HG03066 (cell line): ENCODE results near the gene ALOX5.

Experiments used
- ATAC-seq: cut with Tn5 transposase; IDR thresholded peaks from one replicate; pipeline ENCODE4 v1.9.1; 2021; ENCODE audit warnings: low read depth; ENCODE audit not compliant: unreplicated experiment

Gene ALOX5

DNA sequence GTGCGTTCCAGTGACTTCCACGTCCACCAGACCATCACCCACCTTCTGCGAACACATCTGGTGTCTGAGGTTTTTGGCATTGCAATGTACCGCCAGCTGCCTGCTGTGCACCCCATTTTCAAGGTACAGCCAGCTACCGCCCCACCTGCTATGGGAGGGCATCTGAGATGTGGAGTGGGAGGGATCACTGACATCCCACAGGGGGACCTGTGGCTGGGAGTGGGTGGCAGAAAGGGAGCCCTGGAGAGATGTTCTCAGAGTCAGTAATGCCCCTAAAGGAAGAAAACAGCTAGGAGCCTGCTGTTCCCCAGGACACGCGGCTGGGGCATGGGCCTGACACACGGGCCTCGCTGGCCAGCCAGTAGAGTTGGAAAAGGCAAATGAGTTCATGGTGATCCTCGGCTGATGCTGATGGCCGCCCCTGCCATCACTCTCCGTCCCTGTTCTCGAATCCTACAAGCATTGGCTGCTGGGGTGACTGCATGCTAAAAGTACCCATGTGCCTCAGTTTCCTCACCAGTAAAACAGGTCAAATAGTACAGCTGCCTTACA is 66.6 kb downstream of the ALOX5 start:
- ATAC-seq = no peak

DNA sequence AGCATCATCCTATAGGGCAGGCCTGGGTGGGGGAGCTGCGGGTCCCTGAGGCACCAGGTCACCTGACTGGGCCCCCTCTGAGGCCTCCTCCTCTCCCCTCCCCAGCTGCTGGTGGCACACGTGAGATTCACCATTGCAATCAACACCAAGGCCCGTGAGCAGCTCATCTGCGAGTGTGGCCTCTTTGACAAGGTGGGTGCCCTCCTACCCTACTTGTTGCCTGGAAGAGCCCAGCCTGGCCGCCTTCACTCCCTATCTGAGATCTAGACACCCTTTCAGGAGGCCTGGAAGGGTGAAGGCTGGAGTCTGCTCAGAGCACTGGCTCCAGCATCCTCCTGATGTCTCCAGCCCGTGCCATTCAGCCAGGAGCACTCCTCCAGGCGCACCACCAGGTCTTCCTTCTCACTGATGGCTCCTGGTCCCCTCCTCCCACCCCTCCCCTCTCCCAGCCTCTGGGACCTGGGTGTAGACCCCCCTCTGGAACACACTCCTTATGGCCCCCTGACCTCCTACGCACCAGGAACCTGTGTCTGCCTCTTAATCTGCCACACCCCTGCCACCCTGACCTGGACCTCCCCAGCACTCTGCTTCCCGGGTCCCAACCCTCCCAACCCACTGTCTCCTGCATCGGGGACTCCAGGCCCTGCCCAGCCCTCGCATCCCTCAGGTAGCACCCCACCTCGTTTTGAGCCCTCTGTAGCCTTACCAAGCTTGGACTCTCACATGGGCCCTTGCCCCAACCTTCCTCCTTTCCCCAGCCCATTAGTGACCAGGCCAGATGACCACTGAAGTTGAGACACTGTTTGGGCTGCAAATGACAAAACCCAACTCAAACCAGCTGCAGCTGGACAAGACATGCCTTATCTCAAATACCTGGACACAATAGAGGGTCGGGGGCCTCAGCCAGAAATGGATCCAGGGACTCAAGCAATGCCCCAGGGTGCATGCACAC is 67.5 kb downstream of the ALOX5 start:
- no peak for ATAC-seq

DNA sequence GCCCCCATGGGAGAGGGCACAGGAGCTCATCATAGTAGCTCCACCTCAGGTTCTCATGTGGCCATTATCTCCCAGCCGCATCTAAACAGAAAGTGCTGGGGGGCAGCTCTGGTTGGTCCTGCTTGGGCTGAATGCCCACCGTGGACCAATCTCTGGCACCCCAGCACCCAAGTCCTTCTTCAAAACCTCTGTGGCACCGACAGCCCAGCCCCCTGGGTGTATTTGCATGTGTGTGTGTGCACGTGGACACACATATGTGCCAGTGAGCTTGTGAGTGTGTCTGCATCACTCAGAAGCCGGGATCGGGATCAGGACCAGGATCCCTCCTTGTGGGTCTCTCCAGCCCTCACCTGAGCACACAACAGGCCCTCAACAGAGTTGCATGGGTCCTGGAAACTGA is 68.2 kb downstream of the ALOX5 start:
- ATAC-seq = no peak

DNA sequence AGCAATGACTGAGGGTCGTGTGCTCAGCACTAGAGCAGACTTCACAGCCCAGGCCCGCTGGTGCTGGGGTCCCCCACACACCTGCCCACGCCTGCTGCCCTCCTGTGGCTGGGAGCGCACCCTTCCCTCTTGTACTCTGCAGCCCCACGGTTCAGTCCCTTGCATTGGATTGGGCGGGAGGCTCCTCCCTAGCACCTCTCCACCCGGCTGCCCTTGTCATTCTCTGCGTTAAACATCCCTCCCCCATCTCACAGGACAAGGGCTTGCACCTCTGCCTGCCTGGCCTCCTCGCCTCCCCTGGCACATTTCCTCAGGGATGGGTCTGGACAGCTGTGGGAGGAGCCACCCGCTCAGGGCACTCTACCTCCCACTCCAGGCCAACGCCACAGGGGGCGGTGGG is 68.6 kb downstream of the ALOX5 start:
- no peak for ATAC-seq

DNA sequence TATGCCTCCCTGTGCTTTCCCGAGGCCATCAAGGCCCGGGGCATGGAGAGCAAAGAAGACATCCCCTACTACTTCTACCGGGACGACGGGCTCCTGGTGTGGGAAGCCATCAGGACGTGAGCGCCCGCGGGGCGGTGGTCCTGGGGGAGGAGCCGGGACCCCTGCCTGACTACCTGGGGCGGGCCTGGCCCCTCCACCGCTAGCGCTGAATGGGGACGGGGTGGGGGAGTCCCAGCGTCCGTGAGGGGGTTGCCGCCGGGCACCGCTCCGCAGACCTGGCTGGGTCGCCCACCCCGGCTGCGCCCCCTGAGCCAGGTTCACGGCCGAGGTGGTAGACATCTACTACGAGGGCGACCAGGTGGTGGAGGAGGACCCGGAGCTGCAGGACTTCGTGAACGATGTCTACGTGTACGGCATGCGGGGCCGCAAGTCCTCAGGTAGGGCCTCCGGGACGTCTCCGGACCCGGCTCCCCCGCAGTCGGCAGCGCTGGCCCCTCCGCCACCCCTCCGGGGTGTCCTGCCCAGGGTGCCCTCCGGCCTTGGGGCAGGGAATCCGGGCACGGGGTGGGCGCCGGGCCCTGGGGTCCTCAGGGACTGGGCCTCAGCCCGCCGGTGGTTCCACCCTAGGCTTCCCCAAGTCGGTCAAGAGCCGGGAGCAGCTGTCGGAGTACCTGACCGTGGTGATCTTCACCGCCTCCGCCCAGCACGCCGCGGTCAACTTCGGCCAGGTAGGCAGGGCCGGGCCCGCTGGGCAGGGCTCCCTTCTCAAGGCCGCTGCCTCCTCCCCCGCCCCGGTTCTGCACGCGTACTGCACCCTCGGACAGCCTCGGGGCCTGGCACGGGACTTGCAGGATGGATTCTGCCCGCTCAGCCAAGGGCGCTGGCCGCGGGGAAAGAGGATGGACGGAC is 69.3 kb downstream of the ALOX5 start:
- ATAC-seq = no peak

DNA sequence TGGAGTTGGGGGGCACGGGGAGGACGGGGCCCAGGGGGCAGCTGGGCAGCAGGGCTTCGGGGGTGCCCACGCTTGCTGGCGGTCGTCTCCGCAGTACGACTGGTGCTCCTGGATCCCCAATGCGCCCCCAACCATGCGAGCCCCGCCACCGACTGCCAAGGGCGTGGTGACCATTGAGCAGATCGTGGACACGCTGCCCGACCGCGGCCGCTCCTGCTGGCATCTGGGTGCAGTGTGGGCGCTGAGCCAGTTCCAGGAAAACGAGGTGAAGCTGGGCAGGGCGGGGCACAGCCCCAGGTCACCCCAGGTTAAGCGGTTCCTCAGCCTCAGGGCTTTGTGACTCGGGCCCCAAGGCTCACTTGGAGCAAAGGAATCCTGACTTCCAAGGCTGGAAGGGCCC is 70.0 kb downstream of the ALOX5 start:
- ATAC-seq = no peak

DNA sequence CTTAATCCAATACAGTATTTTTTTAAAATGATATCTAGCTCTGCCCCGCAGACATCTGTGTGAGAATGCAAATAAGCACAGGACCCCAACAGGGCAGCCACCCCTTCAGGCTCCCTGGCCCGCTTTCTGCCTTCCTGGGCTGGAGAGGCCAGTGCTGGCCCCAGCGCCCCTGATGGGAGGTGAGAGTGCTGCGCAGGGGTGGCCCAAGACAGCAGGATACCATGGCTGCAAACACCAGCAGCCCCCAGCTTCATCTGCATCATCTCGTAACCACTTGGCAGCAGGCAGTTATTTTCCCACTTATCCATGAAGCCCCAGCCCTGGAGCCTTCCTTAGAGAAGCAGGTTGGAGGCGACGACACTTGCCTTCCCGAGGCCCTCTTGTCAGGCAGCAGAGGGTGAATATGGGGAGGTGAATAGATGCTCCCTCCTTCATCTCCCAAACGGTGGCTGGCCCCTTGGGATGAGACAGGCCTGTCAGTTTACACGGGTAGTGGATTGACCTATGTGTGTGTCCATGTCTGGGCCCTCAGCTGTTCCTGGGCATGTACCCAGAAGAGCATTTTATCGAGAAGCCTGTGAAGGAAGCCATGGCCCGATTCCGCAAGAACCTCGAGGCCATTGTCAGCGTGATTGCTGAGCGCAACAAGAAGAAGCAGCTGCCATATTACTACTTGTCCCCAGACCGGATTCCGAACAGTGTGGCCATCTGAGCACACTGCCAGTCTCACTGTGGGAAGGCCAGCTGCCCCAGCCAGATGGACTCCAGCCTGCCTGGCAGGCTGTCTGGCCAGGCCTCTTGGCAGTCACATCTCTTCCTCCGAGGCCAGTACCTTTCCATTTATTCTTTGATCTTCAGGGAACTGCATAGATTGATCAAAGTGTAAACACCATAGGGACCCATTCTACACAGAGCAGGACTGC is 71.2 kb downstream of the ALOX5 start:
- no peak for ATAC-seq

DNA sequence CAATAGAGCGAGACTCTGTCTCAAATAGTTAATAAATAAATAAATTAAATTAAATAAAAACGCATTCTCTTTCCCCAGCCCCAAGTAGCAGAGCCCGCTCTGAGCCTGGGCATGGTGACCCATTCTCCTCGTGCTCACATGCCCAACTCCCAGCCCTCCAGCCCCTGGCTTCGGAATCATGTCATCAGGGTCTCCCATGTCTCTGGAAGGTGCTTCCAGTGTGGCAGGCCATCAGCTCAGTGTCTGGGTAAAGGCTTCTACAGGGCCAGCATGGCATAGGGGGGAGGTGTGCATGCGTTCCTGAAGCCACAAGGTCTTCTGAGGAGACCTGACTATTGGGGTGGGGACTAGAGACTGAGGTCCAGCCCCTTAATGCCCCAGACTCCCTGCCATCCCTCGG is 72.8 kb downstream of the ALOX5 start:
- ATAC-seq = no peak

DNA sequence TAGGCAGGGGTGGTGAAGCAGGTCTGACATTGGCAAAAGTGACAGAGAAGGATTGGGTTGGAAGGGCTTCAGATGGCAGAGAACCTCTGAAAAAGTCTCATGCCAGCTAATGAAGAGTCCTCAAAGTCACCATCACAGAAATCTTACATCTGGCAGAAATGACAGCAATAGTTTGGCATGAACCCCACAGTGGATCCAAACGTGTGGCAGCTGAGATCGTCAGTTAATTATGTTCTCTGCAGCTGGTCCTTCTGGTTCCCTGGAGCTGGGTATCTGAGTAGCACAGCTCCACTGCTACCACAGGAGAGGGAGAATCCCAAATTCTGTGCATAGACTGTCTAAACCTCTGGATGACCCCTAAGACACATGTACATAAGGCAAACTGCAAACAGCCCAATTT is 73.4 kb downstream of the ALOX5 start:
- ATAC-seq = no peak

DNA sequence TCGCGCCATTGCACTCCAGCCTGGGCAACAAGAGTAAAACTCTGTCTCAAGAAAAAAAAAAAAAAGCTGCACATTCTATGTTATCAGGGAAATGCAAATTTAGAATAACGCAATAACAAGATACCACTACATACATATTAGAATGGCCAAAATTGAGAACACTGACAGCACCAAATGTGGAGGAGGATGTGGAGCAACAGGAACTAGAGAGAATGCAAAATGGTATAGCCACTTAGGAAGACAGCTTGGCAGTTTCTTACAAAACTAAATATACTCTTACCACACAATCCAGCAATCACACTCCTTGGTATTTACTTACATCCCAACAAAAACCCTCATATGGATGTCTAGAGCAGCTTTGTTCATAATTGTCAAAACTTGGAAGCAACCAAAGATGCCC is 76.8 kb downstream of the ALOX5 start:
- ATAC-seq = no peak

DNA sequence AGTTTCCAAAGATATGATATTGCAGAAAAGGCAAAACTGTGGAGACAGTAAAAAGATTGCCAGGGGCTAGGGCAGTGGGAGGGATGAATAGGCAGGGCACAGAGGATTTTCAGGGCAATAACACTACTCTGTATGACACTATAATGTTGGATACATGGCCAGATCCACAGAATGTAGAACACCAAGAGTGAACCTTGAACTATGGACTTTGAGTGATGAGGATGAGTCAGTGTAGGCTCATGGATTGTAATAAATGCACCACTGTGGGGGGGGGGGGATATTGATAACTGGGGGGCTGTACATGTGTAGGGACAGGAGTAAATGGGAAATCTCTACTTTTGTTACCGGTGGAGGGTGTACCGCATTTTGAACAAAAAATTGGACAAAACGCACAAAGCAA is 77.4 kb downstream of the ALOX5 start:
- ATAC-seq = no peak

DNA sequence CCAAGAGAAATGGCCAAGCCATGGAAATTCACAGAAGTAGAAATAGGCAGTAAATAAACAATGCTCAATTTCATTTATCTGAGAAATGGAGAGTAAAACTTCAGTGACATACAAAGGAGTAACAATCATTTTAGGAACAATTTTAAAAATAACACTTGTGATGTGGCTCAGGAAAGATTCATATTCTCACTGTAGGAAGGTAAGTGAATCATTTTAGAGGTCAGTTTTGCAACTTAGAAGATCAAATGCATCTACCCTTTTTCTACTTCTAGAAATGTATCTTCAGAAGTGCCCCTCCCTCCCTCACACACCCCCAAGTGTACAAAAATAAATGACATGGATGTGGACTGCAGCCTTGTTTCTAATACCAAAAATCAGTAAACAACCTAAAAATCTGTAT is 78.3 kb downstream of the ALOX5 start:
- no peak for ATAC-seq

DNA sequence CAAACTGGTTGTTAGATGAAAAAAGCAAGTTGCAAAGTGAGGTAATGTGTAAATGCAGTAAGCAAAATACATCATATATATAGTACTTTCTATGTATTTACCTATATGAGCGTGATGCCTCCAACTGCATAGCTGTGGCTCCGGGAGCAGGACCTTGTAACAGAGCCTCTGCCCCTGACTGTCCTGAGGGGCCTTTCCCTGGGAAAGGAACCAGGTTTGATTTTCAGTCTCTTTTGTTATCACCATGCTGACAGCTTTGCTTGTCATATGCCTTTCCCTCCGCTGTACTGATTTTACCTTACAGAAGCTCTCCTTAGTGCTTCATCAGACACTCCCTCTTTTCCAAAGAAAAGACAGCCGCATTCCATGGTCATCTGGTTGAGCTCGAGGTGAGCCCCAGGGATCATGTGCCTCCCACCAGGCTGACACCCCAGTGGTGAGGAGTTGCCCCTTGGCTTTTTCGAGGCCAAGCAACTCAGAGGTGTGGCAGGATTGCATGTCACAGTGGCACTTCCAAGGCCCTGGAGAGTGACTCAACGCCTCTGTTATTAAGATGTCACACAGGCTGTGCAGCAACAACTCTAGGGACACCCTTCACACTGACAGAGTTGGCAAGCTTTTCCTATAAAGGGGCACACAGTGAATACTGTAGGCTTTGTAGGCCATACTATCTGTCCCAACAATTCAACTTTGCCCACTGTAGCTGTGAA is 78.9 kb downstream of the ALOX5 start:
- ATAC-seq = no peak

DNA sequence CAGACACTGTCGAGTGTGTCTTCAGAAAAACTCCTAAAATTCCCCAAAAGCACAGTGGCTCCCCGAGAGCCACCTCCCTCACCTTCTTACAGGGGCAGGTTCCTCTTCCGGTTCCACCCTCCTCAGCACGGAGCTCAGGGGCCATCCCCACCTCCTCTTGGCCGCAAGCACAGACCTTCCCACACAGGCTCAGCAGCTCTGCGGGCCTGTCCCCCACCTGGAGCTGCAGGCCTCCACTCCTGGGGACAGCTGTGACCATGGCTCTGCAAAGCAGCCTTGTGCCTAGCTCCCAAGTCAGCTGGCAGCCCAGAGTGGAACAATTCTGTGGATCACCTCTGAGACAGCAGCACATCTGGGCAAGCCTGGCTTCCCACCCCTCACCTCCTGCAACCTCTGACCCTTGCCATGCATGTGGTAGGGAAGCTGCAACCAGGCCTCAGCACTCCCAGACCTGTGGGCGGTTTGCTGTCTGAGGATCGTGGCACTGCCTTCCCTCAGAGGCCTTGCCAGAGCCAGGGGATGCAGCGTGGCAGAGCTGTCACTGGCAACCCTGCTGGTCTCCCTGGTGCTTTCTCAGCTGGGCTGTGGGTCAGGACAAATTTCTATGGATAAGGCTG is 79.7 kb downstream of the ALOX5 start:
- no peak for ATAC-seq

DNA sequence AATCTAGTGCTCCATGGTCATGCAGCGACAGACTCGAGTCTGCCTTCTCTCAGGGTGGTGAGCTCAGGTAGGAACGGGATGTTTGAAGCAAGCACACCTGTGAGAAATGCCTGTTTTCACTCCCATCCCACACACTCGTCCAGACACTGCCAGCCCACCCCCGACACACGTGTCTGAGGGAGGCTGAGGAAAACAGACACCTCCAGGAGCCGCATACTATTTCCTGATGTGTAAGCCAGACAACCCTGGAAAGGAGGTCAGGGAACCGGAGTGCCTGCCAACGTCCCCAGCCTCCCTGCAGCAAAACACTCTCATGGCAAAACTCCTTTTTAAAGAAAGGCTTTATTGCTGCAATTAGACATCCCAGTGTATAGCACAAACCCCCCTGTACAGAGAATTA is 80.2 kb downstream of the ALOX5 start:
- no peak for ATAC-seq

DNA sequence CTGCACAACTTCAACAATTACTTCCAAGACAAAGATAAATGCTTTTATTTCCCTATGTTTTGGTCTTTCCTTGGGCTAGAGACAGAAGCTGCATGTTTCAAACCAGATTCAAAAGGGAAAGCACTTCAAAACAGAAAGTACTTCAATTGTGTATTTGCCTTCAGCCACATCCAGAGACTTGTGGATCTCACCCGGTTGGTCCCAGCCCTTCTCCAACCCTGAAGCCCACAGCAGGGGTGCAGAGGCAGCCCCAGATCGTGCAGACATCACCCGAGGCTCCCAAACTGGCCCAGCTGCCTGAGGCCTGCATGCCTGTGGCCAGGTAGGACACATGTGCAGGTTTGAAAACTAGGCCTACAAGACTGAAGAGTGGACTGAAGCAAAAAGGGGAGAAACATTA is 80.8 kb downstream of the ALOX5 start:
- ATAC-seq = no peak

DNA sequence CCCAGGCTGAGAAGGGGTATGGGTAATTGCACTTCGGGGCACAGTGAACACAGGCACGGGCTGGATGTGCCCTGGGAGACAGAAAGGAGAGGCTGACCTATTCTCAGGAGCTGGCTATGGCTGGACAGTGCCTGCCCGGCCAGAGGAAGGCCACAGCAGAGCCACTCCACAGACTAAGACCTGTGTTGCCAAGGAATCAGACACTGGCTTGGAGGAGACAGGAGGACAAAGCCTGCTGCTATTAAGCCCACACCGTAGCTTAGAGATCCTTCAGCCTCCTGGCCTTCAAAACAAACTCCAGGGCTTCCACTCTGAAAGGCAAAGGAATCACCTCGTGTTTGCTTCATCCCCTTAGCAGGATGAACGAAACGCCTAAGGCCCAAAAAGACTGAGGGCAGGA is 82.2 kb downstream of the ALOX5 start:
- ATAC-seq = no peak

DNA sequence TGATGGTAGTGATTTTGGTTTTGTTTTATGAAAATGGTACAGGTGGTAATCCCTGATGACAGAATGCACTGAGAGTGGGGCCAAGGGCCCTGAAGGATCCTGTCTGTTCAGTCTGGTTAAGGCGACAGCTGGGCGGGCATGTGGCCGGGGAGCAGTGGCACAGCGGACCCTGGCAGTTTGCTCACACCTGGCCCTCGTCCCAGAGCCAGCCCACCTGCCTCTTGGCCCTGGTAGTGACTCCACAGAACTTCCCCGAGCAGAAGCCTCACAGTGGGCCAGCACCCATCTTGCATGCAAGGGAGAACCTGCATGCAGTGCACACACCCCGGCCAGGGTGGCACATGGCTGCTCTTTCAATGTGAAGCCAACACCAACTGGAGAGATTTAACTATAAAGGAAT is 82.8 kb downstream of the ALOX5 start:
- ATAC-seq = no peak

DNA sequence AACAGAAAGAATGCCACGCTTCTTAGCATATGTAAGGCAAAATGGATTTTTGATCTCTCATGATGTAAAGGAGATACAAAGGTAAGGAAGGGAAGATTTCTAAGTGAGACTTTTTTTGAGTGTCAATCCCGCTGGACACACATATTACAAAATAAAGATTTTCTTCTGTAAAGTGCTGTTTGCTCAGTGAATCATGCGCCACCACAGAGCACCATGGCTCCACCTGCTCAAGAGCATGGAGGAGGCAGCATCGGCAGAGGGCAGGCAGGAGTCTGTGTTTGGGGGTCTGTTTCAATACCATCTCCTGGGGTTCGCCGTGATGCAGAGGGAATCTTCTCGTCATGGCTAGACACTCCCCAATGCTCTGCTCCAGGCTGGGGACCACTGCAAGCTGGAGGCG is 83.5 kb downstream of the ALOX5 start:
- ATAC-seq = no peak
